AG04449 (cell line): ENCODE measurements around the gene SLC9A1.

Source experiments
- CTCF ChIA-PET: fragments of 350-600 bp; formaldehyde crosslinking; extraction: SDS; loops from one replicate; lab custom pipeline; 2021; ENCODE audit warnings: antibody characterized with exemption; lab: Yijun Ruan, JAX
- POLR2A ChIA-PET: fragments of 400-600, 350-600 bp; formaldehyde crosslinking; extraction: SDS; loops from one replicate; lab custom pipeline; 2020; ENCODE audit warnings: antibody characterized with exemption, inconsistent platforms; lab: Yijun Ruan, JAX
- DNase-seq: peaks from one replicate; pipeline ENCODE4 v3.0.0-alpha.2; 2010; ENCODE audit warnings: low read depth, low spot score
- H3K4me3 ChIP-seq: 2 replicates; pipeline ENCODE4 v1.5.1; 2011; ENCODE audit warnings: low read depth, mild to moderate bottlenecking, control low read depth, low read length
- TF ChIP-seq, protein P1 (sequence below): IDR thresholded peaks from one replicate; pipeline ENCODE4 v1.5.1; 2011; ENCODE audit warnings: mild to moderate bottlenecking, moderate library complexity, low read length, control low read depth, inconsistent platforms; ENCODE audit not compliant: insufficient read depth; ENCODE audit errors: missing control alignments

SLC9A1 gene

DNA sequence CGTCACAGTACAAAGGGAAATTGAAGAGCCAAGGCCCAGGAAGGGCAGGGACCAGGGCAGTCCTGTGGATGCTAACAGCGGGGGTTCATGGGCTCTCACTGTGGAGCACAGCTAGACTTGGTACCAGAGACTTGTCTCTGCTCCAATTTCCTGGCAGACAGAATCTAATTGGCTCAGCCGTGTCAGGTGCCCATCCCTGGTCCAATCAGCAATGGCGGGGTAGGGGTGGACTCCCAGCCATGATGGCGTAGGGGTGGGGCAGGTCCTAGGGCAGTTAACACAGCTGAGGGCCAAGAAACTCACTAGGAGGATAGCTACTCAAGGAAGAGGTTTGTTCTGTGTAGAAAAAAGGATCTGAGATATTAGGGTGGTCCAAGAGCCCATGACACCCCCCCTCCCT, 102.4 kb downstream of the SLC9A1 start:
- POLR2A ChIA-PET: no interaction called here
- DNase-seq: no peak
- TF ChIP-seq, protein P1, sequence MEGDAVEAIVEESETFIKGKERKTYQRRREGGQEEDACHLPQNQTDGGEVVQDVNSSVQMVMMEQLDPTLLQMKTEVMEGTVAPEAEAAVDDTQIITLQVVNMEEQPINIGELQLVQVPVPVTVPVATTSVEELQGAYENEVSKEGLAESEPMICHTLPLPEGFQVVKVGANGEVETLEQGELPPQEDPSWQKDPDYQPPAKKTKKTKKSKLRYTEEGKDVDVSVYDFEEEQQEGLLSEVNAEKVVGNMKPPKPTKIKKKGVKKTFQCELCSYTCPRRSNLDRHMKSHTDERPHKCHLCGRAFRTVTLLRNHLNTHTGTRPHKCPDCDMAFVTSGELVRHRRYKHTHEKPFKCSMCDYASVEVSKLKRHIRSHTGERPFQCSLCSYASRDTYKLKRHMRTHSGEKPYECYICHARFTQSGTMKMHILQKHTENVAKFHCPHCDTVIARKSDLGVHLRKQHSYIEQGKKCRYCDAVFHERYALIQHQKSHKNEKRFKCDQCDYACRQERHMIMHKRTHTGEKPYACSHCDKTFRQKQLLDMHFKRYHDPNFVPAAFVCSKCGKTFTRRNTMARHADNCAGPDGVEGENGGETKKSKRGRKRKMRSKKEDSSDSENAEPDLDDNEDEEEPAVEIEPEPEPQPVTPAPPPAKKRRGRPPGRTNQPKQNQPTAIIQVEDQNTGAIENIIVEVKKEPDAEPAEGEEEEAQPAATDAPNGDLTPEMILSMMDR: no peak
- H3K4me3 ChIP-seq: no peak overlapping the region
- CTCF ChIA-PET: interaction anchor here (1.2 to 22.9 kb wide), 4 partner anchors 7 to 54 kb away, joined by 4 to 903 read pairs (median 186); no protein-coding TSS in a partner anchor

DNA sequence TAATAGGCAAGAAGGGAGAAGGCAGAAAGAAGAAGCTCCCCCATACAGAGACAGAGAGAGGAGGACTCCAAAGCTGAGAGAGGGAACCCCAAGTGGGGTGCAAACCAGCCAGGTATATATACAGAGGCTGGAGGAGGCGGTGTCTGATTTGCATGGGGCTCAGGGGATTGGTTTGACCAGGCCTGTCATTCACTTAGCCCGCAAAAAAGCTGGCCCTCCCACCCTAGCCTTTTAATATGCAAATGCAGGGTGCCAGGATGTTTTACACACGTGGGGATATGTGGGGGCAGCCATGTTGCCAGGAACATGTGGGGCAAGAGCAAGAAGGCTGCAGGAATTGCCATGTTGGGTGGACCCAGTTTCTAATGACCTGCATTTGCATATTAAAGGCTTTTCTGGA, 105.3 kb downstream of the SLC9A1 start:
- TF ChIP-seq, protein P1: no peak
- ChIA-PET POLR2A (no interaction called here), CTCF (interaction anchor here (0.6 to 22.9 kb wide), 4 partner anchors 9 to 45 kb away, joined by 3 to 903 read pairs (median 94); no protein-coding TSS in a partner anchor)
- DNase-seq: no peak
- no peak overlapping the region for H3K4me3 ChIP-seq

DNA sequence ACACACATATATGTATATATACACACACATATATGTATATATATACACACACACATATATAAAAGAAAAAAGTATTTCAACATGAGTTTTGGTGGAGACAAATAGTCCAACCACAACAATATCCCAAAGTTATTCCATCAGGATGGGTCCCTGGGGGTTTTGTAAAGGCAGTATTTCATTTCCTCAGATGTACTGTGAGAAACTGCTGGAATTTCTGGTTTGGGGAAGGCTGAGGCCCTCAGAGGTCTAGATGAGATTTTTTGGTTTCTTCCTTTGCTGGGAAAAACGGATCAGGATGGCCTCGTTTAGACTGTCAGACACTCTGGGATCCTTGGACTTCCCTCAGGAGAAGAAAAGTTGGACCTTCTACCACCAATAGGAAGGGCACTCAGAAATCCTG, 105.8 kb downstream of the SLC9A1 start:
- no peak for DNase-seq
- POLR2A ChIA-PET: no interaction called here
- H3K4me3 ChIP-seq: no peak overlapping the region
- TF ChIP-seq, protein P1: no peak
- CTCF ChIA-PET: interaction anchor here (0.6 to 22.9 kb wide), 6 partner anchors 8 to 45 kb away, joined by 3 to 903 read pairs (median 94); no protein-coding TSS in a partner anchor
